ENCODE data around the gene ZNF148.

GRCh38 chr3:125351814-125352456 lies 23.2 kb downstream of the ZNF148 start:
- TF ChIP-seq REST (IDR thresholded peaks at IDR 0.05; ENCODE audit: insufficient replicate concordance, low read depth) (no peak), CTCF (IDR thresholded peaks at IDR 0.05; ENCODE audit: insufficient read depth, low read length) (no peak), POLR2AphosphoS5 (IDR thresholded peaks at IDR 0.05; ENCODE audit: low read depth) (no peak), GABPA (IDR thresholded peaks at IDR 0.05; ENCODE audit: low read depth) (no peak), SPI1 (IDR thresholded peaks at IDR 0.05; ENCODE audit: borderline replicate concordance, low read depth) (no peak)
